BLaER1 treated with 17β-estradiol and CSF1 and Interleukin-3, amounts not matched to agents 10 nM and 100 nM (cell line): ENCODE data around the gene STAB2.
"Not testable (repeated sequence)": the region's sequence is repeated elsewhere in the genome, so short reads cannot be mapped to it uniquely, and the experiment has no call there.

Experiments used
- H3K27ac ChIP-seq, 11 experiments: shearing (Covaris generic); formaldehyde crosslinking; 2 replicates each; pipeline ENCODE4 v1.8.1; 2022
- H3K27me3 ChIP-seq, 11 experiments: shearing (Covaris generic); formaldehyde crosslinking; 2 replicates each; pipeline ENCODE4 v1.8.1; 2022
- H3K36me3 ChIP-seq, 11 experiments: shearing (Covaris generic); formaldehyde crosslinking; 2 replicates each; pipeline ENCODE4 v1.8.1; 2022
- H3K4me1 ChIP-seq, 10 experiments: shearing (Covaris generic); formaldehyde crosslinking; 2 replicates each; pipeline ENCODE4 v1.8.1; 2022
- H3K4me2 ChIP-seq, 11 experiments: shearing (Covaris generic); formaldehyde crosslinking; 2 replicates each; pipeline ENCODE4 v1.8.1; 2022
- H3K4me3 ChIP-seq, 10 experiments: shearing (Covaris generic); formaldehyde crosslinking; 2 replicates each; pipeline ENCODE4 v1.8.1; 2022
- H3K9ac ChIP-seq, 11 experiments: shearing (Covaris generic); formaldehyde crosslinking; 2 replicates each; pipeline ENCODE4 v1.8.1; 2022
- H3K9me3 ChIP-seq, 11 experiments: shearing (Covaris generic); formaldehyde crosslinking; replicated peaks in 1 of 11; 2 replicates each; pipeline ENCODE4 v1.8.1; 2022
- H4K20me1 ChIP-seq, 11 experiments: shearing (Covaris generic); formaldehyde crosslinking; 2 replicates each; pipeline ENCODE4 v1.8.1; 2022
- Cebpa-rat ChIP-seq, 11 experiments: shearing (Covaris generic); IDR thresholded peaks; 2 replicates each; pipeline ENCODE4 v1.8.1; 2022

The STAB2 gene

DNA sequence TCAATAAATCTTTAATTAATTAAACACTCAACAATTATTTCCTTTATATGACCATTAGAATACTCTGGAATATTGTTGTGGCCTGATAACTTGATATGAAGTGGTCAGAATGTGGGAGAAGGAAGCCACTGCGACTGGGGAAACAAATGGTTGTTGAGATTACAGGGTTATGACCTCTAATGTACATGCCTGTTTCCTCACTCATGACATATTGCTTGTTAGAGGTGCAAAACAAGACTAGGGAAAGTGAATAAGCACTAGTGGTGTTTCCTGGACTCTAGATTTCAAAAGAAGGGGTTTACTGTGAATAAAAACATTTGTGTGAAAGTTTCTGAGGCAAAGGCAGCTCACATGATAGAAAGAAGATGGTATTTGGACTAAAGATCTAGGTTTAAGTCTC, 53.3 kb downstream of the STAB2 start:
- H3K27me3 ChIP-seq: no peaks in the 10 kb centered on the region
- H3K4me1 ChIP-seq: peaks cover 0 to 4% (median 0%) of the 10 kb centered on the region in 10 experiments; a peak in 1 of 20 replicates
- no peak overlapping the region for H3K27ac ChIP-seq
- H3K36me3 ChIP-seq: no peaks in the 10 kb centered on the region
- H4K20me1 ChIP-seq: no peaks in the 10 kb centered on the region
- no peak overlapping the region for H3K9ac ChIP-seq
- no peak overlapping the region for H3K4me2 ChIP-seq
- TF ChIP-seq Cebpa-rat (IDR thresholded peaks at IDR 0.05): no peak
- peaks cover 0 to 9% (median 5%) of the 10 kb centered on the region in 11 experiments; a peak in 7 of 22 replicates for H3K9me3 ChIP-seq
- H3K4me3 ChIP-seq: no peak overlapping the region

- no peak overlapping the region for H3K9ac ChIP-seq
Observed at GRCh38 chr12:103640831-103641230, 53.8 kb downstream of the STAB2 start.

GRCh38 chr12:103642240-103642864, 55.3 kb downstream of the STAB2 start:
- Histone ChIP-seq H4K20me1 (no peaks in the 10 kb centered on the region), H3K36me3 (no peaks in the 10 kb centered on the region), H3K4me1 (no peaks in the 10 kb centered on the region), H3K27ac (no peak overlapping the region), H3K4me2 (no peak overlapping the region), H3K4me3 (no peak overlapping the region), H3K27me3 (no peaks in the 10 kb centered on the region), H3K9ac (no peak overlapping the region), H3K9me3 (peaks cover 0 to 9% (median 5%) of the 10 kb centered on the region in 11 experiments; a peak in 7 of 22 replicates)
- no peak for TF ChIP-seq Cebpa-rat (IDR thresholded peaks at IDR 0.05)

More at GRCh38 chr12:103640831-103641230, 53.8 kb downstream of the STAB2 start:
- Histone ChIP-seq H3K4me3 (no peak overlapping the region), H3K4me2 (no peak overlapping the region), H3K4me1 (peaks cover 0 to 4% (median 0%) of the 10 kb centered on the region in 10 experiments; a peak in 1 of 20 replicates), H3K36me3 (no peaks in the 10 kb centered on the region), H3K27me3 (no peaks in the 10 kb centered on the region), H3K9me3 (peaks cover 0 to 9% (median 5%) of the 10 kb centered on the region in 11 experiments; a peak in 7 of 22 replicates), H3K27ac (no peak overlapping the region), H4K20me1 (no peaks in the 10 kb centered on the region)
- TF ChIP-seq Cebpa-rat (IDR thresholded peaks at IDR 0.05): no peak

GRCh38 chr12:103645202-103645601, 58.1 kb downstream of the STAB2 start:
- H3K36me3 ChIP-seq: no peaks in the 10 kb centered on the region
- H3K4me1 ChIP-seq: no peaks in the 10 kb centered on the region
- no peak overlapping the region for H3K4me3 ChIP-seq
- H3K9ac ChIP-seq: no peak overlapping the region
- TF ChIP-seq Cebpa-rat (IDR thresholded peaks at IDR 0.05): no peak
- no peaks in the 10 kb centered on the region for H4K20me1 ChIP-seq
- H3K27ac ChIP-seq: no peak overlapping the region
- peaks cover 0 to 9% (median 4%) of the 10 kb centered on the region in 11 experiments; a peak in 7 of 22 replicates for H3K9me3 ChIP-seq
- no peaks in the 10 kb centered on the region for H3K27me3 ChIP-seq
- H3K4me2 ChIP-seq: no peak overlapping the region

DNA sequence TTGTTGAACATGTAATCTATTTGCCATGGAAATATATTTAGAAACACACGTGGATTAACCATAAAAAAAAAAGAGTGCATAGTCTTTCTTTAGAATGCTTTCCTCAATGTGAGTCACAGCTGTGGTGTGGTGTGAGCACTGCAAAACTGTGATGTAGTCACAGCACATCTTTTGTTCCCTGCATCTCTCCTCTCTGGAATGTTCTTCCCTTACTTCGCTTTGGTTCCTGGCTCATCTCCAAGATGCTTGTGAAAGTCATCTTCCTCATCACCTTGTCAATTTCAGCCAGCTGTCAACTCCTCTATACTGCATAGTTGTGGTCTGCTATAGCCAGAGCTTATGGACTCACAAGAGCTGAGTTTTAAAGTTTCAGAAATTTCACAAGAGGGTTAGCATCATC, 60.2 kb downstream of the STAB2 start:
- no peak for TF ChIP-seq Cebpa-rat (IDR thresholded peaks at IDR 0.05)
- Histone ChIP-seq H3K4me3 (no peak overlapping the region), H3K4me2 (no peak overlapping the region), H3K9me3 (peaks cover 0 to 9% (median 4%) of the 10 kb centered on the region in 11 experiments; a peak in 4 of 22 replicates), H4K20me1 (no peaks in the 10 kb centered on the region), H3K36me3 (no peaks in the 10 kb centered on the region), H3K9ac (no peak overlapping the region), H3K27me3 (no peaks in the 10 kb centered on the region), H3K27ac (no peak overlapping the region), H3K4me1 (no peaks in the 10 kb centered on the region)

DNA sequence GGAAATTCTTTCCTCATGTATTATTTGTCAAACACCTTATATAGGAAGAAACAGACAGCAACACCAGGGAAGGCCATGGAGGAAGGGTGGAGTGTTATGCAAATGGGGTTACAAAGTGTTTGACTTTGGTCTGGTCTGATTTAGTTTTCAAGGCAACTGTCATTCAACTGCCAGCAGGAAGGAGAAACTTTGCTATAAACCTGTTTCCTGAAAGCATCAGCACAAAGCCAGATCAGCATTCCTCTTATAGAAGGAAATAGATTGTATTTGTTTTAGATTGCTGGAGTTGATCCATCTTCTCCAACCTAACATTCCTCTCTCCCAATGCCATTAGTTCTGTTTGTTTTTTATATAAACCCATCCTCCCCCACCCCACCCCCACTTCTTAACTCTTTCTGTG, 65.7 kb downstream of the STAB2 start:
- no peaks in the 10 kb centered on the region for H3K4me1 ChIP-seq
- no peaks in the 10 kb centered on the region for H3K27me3 ChIP-seq
- no peak overlapping the region for H3K4me2 ChIP-seq
- no peak for TF ChIP-seq Cebpa-rat (IDR thresholded peaks at IDR 0.05)
- no peaks in the 10 kb centered on the region for H3K9me3 ChIP-seq
- no peaks in the 10 kb centered on the region for H4K20me1 ChIP-seq
- no peaks in the 10 kb centered on the region for H3K36me3 ChIP-seq
- H3K9ac ChIP-seq: no peak overlapping the region
- H3K27ac ChIP-seq: no peak overlapping the region
- no peak overlapping the region for H3K4me3 ChIP-seq

GRCh38 chr12:103653568-103654173, 66.6 kb downstream of the STAB2 start:
- H3K36me3 ChIP-seq, H3K4me1 ChIP-seq, H3K9ac ChIP-seq, H3K9me3 ChIP-seq, H3K4me3 ChIP-seq, H3K27ac ChIP-seq, H3K27me3 ChIP-seq, H4K20me1 ChIP-seq, H3K4me2 ChIP-seq: not testable (repeated sequence)

DNA sequence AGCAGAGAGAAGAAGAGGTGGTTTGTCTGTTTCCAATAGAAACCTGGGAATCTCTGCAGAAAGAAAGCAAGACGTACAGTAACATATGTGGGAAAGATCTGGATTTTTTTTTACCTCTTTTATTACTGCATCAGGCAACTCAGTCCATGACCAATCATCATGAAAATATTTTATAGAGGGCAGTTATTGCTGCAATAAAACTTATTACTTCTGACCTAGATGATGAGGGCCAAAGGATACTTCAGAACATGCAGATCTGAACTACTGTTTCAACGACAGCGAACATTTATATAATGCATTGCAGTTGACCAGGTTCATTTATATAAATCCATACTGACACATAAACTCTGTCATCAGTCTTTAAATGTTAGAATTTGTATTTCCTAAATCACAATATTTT, 67.7 kb downstream of the STAB2 start:
- TF ChIP-seq Cebpa-rat (IDR thresholded peaks at IDR 0.05): no peak
- no peaks in the 10 kb centered on the region for H3K36me3 ChIP-seq
- H3K27ac ChIP-seq: no peak overlapping the region

DNA sequence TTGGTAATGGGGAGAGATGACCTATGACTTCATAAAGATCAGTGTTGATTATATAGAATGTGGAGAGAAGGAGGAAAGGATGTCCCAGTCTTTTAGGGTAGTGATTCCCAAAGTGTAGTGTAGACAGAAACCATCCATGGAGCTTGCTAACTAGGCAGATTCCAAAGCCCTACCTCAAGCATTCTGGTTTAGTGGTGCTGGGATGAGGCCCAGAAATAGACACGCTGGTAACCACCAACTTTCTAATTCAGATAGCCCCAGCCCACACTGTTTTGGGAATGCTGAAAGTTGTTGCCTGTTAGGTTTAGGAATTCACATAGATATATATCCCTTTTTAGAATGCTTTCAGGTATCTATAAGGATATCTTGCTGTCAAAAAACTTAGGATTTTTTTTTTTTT, 69.2 kb downstream of the STAB2 start:
- Histone ChIP-seq H3K4me2 (no peak overlapping the region), H4K20me1 (no peaks in the 10 kb centered on the region), H3K36me3 (no peaks in the 10 kb centered on the region), H3K9ac (no peak overlapping the region), H3K27me3 (no peaks in the 10 kb centered on the region), H3K4me3 (no peak overlapping the region), H3K9me3 (no peaks in the 10 kb centered on the region), H3K4me1 (no peaks in the 10 kb centered on the region), H3K27ac (no peak overlapping the region)
- no peak for TF ChIP-seq Cebpa-rat (IDR thresholded peaks at IDR 0.05)

More for the DNA sequence above, 67.7 kb downstream of the STAB2 start:
- Histone ChIP-seq H3K27me3 (no peaks in the 10 kb centered on the region), H3K9ac (no peak overlapping the region), H3K4me3 (no peak overlapping the region), H3K4me2 (no peak overlapping the region), H3K4me1 (no peaks in the 10 kb centered on the region), H3K9me3 (no peaks in the 10 kb centered on the region), H4K20me1 (no peaks in the 10 kb centered on the region)

DNA sequence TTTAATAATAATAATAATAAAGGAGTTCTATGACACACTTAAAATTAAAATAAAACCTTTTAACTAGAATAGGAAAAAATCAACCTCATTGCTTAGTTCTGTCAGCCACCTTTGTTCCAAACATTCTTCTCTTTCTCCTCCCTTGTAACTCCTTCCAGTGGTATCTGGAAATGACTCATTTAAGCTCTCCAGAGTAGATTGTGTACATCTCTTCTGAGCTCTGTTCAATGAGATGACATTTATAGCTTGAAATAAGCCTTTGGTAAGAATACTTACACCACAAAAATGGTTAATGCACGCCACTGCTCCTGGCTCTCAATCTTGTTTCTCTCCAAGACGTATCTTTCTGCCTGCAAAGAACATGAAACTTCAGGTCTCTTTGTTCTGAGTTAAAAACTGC, 70.3 kb downstream of the STAB2 start:
- no peaks in the 10 kb centered on the region for H3K9me3 ChIP-seq
- H4K20me1 ChIP-seq: no peaks in the 10 kb centered on the region
- no peak overlapping the region for H3K27ac ChIP-seq
- H3K4me2 ChIP-seq: no peak overlapping the region
- TF ChIP-seq Cebpa-rat (IDR thresholded peaks at IDR 0.05): no peak
- H3K36me3 ChIP-seq: no peaks in the 10 kb centered on the region
- no peak overlapping the region for H3K9ac ChIP-seq
- H3K4me1 ChIP-seq: no peaks in the 10 kb centered on the region
- no peak overlapping the region for H3K4me3 ChIP-seq
- no peaks in the 10 kb centered on the region for H3K27me3 ChIP-seq
